IPS DF 19.7 (cell line): ENCODE results near the gene CLOCK.

Source experiments
- DNase-seq: peaks from one replicate; pipeline ENCODE4 v3.0.0-alpha.2; 2013; ENCODE audit warnings: low read depth, low spot score

The CLOCK gene

GRCh38 chr4:55475394-55476243 is 71.1 kb downstream of the CLOCK start:
- no peak for DNase-seq

DNA sequence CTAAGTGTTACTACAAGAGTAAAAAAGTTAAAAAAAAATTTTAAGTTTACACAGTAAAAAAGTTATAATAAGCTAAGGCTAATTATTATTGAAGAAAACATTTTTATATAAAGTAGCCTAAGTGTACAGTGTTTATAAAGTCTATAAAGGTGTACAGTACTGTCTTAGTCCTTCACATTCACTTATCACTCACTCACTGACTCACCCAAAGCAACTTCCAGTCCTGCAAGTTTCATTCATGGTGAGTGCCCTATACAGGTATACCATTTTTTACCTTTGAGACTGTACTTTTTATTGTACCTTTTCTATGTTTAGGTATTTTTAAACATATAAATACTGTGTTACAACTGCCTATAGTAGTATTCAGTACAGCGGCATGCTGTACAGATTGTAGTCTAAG is 76.7 kb downstream of the CLOCK start:
- no peak for DNase-seq

GRCh38 chr4:55468724-55469123 is 78.0 kb downstream of the CLOCK start:
- DNase-seq: no peak

DNA sequence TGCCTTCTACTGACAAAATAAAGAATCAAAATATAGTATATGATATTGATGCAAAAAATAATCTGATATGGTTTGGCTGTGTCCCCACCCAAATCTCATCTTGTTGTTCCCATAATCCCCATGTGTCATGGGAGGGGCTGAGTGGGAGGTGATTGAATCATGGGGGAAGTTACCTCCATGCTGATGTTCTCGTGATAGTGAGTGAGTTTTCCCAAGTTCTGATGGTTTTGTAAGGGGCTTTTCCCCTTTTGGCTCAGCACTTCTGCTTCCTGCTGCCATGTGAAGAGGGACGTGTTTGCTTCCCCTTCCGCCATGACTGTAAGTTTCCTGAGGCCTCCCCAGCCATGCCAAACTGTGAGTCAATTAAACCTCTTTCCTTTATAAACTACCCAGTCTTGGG is 80.7 kb downstream of the CLOCK start:
- DNase-seq: no peak

DNA sequence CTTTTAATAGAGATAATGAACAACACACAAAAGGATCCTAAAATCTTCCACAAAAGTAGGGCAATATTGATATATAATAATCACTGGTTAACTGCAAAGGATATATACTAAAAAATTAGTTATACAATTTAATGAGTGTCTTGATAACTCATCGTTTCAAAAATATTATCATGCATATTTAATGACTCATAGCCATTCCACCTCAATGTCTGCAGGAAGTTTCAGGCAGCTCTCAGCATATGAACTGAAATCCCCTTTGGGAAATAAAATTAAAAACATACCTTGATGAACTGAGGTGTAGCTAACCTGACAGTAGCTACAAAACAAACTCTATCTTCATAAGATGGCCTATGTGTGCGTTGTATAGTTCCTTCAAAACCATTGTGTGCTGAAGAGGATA is 88.1 kb downstream of the CLOCK start:
- DNase-seq: no peak

DNA sequence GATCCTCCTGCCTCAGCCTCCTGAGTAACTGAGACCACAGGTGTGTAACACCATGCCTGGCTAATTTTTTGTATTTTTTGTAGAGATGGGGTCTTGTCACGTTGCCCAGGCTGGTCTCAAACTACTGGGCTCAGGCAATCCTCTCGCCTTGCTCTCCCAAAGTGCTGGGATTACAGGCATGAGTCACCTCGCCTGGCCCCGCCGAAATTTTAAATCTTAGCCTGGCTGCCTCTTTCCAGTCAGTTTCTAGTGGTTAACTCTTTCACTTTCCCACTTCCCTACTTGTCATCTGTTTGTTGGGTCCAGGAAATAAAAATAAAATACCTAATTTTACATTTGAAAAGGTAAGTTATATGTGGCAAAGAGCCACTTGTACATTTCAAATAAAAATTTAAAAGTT is 88.5 kb downstream of the CLOCK start:
- no peak for DNase-seq

DNA sequence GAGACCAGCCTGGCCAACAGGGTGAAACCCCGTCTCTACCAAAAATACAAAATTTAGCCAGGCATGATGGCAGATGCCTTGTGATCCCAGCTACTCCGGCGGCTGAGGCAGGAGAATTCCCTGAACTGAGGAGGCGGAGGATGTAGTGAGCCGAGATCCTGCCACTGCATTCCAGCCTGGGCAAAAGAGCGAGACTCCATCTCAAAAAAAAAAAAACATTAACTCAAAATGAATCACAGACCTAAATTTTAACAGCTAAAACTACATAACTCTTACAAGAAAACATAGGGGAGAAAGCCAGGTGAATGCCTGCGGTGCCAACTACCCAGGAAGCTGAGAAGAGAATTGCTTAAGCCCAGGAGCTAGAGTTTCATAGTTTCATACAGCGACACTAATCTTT is 96.1 kb downstream of the CLOCK start:
- no peak for DNase-seq

GRCh38 chr4:55447831-55448230 is 98.9 kb downstream of the CLOCK start:
- no peak for DNase-seq

- no peak for DNase-seq
Measured at GRCh38 chr4:55447108-55447708, 99.5 kb downstream of the CLOCK start.

DNA sequence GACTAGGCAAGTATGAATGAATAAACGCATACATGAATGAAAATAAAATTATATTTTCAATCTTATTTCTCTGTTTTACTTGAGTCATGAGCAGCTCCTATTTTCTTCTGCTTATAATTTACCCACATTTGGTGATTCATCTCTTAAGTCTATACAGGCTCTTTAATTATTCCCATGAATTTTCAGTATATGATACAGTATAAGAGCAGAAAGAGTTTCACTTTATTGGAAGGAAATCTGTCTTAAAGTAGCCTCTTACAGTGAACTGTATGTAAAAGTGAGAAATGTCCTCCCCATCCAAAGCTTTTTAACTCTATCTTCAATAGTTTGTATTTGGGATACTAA is 100.2 kb downstream of the CLOCK start:
- no peak for DNase-seq

- DNase-seq: no peak
Measured at GRCh38 chr4:55445921-55446577, 100.7 kb downstream of the CLOCK start.

- DNase-seq: no peak
Measured at GRCh38 chr4:55444827-55445226, 101.9 kb downstream of the CLOCK start.

DNA sequence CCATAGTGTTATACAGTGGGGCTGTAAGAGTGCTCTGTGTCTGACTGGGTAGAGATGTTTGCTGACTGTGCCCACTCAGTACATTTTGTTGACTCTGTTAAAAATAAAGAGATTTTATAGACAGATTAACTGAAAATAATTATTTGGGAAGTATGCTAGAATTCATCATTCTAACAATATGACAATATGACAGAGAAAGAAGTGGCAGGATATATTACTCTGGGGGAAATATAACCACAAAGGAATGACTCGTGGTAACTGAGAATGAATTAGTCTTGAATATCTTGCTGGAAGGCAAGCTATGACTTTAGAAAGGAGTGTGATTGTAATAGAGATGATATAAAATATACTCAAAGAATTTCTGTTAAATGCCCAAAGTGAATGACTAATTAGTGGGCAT is 104.2 kb downstream of the CLOCK start:
- DNase-seq: no peak

DNA sequence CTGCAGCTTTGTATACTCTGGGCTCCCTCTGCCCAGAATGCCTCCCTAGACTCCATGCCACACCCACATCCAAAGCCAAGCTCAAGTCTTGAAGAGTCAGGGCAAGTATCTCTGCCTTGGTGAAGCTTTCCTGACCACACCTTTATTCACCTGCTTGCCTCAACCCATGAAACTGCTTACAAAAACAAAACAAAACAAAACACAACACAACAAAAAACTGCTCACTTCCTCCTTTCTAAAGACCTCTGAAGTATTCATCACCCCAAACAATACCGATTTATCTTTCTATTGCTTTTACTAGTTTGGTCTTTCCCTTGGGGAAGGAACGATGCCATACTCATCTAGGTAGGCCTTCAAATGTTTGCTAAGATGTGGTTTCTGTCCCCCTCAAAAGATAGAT is 105.9 kb downstream of the CLOCK start:
- no peak for DNase-seq

GRCh38 chr4:55439023-55439422 is 107.7 kb downstream of the CLOCK start:
- DNase-seq: no peak

- DNase-seq: no peak
Measured at GRCh38 chr4:55438314-55438713, 108.4 kb downstream of the CLOCK start.

DNA sequence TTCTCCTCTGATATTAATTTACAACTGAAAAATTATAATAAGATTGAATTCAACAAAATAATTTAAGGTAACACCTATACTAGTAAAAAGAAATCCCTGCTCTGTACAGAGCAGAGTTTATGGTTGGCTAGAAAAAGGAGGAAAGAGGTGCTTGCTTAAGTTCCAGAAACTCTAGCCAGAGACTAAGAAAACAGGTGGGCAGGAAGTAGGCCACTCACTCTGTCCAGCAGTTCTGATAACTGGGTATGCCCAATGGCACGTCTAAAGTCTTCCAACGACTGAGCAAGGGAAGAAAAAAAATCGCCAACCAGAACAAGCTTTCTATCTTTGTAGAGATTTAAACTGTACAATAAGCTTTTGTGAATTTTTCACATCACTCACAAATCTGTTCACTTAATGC is 108.9 kb downstream of the CLOCK start:
- DNase-seq: no peak

- no peak for DNase-seq
Measured at GRCh38 chr4:55437356-55437796, 109.3 kb downstream of the CLOCK start.

DNA sequence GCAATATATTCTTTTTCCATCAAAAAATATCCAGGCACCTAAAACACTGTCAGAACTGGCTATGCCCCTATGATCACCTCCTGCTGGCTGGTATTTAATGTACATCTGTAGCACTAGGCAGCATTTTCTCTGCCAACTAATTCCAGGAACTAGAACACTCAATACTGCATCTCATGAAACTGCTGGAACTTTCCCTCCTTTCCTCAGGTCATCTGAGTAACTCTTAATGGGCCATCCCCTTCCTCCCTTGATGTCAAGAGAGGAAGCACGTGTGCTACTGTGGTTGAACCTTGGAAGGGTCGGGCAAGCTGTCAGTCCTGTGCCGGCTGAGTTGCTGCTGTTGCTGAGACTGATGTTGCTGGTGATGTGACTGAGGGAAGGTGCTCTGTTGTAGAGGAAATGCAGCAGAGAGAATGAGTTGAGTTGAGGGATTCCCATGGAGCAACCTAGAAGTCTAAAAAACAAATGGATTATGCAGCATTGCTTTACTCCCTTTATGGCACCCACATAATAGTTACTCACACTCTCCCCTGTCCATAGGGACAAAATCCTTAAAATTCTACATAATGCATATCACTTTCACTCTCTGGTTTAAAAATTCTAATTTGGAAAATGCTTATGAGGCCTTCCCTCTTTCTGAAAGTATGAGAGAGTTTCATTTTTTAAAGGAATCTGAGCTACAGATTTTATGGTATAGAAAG is 111.4 kb downstream of the CLOCK start:
- no peak for DNase-seq

GRCh38 chr4:55431710-55432336 is 114.9 kb downstream of the CLOCK start:
- DNase-seq: no peak

DNA sequence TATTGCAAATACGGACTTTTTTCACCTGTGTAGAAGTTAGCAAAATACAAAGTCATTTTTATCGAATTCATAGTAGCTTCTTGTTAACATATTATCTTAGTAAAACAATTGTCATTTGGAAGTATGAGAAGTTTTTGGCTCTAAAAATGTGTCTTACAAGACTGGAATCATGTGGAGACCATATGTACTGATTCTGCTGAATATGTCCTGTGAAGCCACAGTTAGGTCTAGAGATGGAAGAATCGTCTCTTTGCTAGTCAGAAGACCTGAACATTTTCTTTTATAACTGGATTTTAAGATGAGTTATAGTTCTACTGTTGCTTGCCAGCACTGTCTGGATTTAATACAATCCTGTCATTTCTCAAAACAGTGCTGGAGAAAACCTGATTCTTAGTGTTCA is 121.9 kb downstream of the CLOCK start:
- no peak for DNase-seq

DNA sequence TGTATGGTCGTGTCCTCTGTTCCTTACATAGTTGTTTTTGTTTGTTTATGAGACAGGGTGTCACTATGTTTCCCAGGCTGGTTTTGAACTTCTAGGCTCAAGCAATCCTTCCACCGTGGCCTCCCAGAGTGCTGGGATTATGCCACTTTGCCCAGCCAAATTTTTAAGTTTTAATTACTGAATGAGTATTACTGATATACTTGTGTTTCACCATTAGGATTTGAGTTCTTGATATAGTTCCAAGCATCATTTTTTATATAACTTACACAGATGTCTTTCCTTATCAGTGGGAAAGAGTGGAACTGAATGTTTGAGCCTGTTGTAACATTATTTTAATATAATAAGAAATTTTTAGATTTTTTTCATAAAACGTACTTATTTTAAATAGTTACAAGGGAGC is 130.5 kb downstream of the CLOCK start:
- no peak for DNase-seq
